Measurements from ENCODE around the gene KLHL36. TPM values are rescaled to one million over a fixed set of nuclear protein-coding genes. Genes with fewer than 3 reads are reported as not detected.
A peak's percentile ranks its signal among the peaks of the same experiment; 100 is the strongest.

The KLHL36 gene
- total and polyA plus RNA-seq, 9 of the 15 experiments (the other 6 are each of a cell fraction or from before 2014, with no cell fraction given) = 2.1 to 51.2 (median 18.5) TPM

DNA sequence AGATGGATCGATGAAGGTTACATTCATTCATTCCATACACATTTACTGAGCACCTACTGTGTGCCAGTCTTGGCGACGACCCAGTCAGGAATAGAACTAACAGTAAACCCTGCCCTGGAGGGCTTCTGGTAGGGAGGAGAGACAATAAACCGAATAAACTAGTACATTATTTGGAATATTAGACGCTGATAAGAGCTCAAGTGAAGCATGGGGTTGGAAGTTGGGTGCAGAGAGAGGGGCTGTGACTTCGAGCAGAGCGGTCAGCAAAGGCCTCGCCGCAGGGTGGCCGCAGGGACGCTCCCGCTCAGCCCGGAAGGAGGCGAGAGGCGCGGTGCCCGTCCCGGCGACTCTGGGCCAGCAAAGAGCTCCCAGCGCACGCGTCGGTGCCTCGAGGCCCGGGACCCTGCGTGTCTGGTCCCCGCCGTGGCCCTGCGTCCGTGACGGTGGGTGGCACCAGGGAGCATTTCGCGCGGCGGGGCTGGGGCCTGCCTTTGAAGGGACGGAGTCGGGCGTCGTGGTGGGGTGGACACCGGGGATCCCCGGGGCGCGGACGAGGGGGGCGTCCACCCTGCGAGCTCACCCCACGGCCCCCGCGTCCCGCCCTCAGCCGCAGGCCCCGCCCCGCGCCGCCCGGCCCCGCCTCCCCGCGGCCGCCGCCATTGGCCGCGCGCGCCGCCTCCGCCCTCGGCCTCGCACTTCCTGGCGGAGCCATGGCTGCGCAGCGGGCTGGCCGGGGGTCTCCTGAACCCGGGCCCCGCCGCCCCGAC lies at the start of gene KLHL36 (continued):
- TF ChIP-seq JUND (IDR thresholded peaks at IDR 0.05; ENCODE audit: borderline replicate concordance, low read depth, low read length) (no peak), JUND (tag; IDR thresholded peaks at IDR 0.05; ENCODE audit: borderline replicate concordance, low read depth, low read length) (no peak), ZNF766 (CRISPR knock-in tag; conservative IDR thresholded peaks at IDR 0.05) (0 out of 2 replicates have a peak, but pooled peaks have one; percentile 30), XRCC5 (IDR thresholded peaks at IDR 0.05; ENCODE audit: low read depth, low read length) (peak; percentile 55; the same call in 1 of the 2 replicates), TFAM (CRISPR knock-in tag; conservative IDR thresholded peaks at IDR 0.05) (no peak), SMAD4 (CRISPR knock-in tag; conservative IDR thresholded peaks at IDR 0.05) (peak; percentile 88), ZNF717 (CRISPR knock-in tag; IDR thresholded peaks at IDR 0.05) (no peak), ZNF780A (CRISPR knock-in tag; IDR thresholded peaks at IDR 0.05) (no peak), TAL1 (IDR thresholded peaks at IDR 0.05) (no peak), L3MBTL2 (IDR thresholded peaks at IDR 0.05) (peak; percentile 99), HMGN3 (IDR thresholded peaks at IDR 0.05; ENCODE audit: borderline replicate concordance, extremely low read depth, insufficient read length, low read depth, low read length) (peak; percentile 86), CTBP1 (IDR thresholded peaks at IDR 0.05; ENCODE audit: borderline replicate concordance) (peak; percentile 48; the same call in 1 of the 2 replicates), ZNF124 (CRISPR knock-in tag; IDR thresholded peaks at IDR 0.05) (0 out of 2 replicates have a peak, but pooled peaks have one; percentile 61)
- TF ChIP-seq, protein P1, sequence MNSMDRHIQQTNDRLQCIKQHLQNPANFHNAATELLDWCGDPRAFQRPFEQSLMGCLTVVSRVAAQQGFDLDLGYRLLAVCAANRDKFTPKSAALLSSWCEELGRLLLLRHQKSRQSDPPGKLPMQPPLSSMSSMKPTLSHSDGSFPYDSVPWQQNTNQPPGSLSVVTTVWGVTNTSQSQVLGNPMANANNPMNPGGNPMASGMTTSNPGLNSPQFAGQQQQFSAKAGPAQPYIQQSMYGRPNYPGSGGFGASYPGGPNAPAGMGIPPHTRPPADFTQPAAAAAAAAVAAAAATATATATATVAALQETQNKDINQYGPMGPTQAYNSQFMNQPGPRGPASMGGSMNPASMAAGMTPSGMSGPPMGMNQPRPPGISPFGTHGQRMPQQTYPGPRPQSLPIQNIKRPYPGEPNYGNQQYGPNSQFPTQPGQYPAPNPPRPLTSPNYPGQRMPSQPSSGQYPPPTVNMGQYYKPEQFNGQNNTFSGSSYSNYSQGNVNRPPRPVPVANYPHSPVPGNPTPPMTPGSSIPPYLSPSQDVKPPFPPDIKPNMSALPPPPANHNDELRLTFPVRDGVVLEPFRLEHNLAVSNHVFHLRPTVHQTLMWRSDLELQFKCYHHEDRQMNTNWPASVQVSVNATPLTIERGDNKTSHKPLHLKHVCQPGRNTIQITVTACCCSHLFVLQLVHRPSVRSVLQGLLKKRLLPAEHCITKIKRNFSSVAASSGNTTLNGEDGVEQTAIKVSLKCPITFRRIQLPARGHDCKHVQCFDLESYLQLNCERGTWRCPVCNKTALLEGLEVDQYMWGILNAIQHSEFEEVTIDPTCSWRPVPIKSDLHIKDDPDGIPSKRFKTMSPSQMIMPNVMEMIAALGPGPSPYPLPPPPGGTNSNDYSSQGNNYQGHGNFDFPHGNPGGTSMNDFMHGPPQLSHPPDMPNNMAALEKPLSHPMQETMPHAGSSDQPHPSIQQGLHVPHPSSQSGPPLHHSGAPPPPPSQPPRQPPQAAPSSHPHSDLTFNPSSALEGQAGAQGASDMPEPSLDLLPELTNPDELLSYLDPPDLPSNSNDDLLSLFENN (IDR thresholded peaks at IDR 0.05; ENCODE audit: low read depth in 2 of 2, low read length in 2 of 2) = no peak
- TF ChIP-seq, protein P2, sequence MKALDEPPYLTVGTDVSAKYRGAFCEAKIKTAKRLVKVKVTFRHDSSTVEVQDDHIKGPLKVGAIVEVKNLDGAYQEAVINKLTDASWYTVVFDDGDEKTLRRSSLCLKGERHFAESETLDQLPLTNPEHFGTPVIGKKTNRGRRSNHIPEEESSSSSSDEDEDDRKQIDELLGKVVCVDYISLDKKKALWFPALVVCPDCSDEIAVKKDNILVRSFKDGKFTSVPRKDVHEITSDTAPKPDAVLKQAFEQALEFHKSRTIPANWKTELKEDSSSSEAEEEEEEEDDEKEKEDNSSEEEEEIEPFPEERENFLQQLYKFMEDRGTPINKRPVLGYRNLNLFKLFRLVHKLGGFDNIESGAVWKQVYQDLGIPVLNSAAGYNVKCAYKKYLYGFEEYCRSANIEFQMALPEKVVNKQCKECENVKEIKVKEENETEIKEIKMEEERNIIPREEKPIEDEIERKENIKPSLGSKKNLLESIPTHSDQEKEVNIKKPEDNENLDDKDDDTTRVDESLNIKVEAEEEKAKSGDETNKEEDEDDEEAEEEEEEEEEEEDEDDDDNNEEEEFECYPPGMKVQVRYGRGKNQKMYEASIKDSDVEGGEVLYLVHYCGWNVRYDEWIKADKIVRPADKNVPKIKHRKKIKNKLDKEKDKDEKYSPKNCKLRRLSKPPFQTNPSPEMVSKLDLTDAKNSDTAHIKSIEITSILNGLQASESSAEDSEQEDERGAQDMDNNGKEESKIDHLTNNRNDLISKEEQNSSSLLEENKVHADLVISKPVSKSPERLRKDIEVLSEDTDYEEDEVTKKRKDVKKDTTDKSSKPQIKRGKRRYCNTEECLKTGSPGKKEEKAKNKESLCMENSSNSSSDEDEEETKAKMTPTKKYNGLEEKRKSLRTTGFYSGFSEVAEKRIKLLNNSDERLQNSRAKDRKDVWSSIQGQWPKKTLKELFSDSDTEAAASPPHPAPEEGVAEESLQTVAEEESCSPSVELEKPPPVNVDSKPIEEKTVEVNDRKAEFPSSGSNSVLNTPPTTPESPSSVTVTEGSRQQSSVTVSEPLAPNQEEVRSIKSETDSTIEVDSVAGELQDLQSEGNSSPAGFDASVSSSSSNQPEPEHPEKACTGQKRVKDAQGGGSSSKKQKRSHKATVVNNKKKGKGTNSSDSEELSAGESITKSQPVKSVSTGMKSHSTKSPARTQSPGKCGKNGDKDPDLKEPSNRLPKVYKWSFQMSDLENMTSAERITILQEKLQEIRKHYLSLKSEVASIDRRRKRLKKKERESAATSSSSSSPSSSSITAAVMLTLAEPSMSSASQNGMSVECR (CRISPR knock-in tag; IDR thresholded peaks at IDR 0.05) = peak; percentile 76; the same call in 1 of the 2 replicates
- TF ChIP-seq, protein P3, sequence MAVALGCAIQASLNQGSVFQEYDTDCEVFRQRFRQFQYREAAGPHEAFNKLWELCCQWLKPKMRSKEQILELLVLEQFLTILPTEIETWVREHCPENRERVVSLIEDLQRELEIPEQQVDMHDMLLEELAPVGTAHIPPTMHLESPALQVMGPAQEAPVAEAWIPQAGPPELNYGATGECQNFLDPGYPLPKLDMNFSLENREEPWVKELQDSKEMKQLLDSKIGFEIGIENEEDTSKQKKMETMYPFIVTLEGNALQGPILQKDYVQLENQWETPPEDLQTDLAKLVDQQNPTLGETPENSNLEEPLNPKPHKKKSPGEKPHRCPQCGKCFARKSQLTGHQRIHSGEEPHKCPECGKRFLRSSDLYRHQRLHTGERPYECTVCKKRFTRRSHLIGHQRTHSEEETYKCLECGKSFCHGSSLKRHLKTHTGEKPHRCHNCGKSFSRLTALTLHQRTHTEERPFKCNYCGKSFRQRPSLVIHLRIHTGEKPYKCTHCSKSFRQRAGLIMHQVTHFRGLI (CRISPR knock-in tag; IDR thresholded peaks at IDR 0.05) = no peak
